WERI-Rb-1 (cell line): ENCODE data around the gene MKS1.

Source experiments
- DNase-seq: peaks from one replicate; pipeline ENCODE4 v3.0.0-alpha.2; 2020
- H3K27ac ChIP-seq: fragments of 250-450 bp; sonication (Bioruptor Pico); 2 replicates; pipeline ENCODE4 v1.5.1; 2020; ENCODE audit warnings: mild to moderate bottlenecking, moderate library complexity
- H3K27me3 ChIP-seq: fragments of 250-450 bp; sonication (Bioruptor Pico); 2 replicates; pipeline ENCODE4 v1.5.1; 2021; ENCODE audit warnings: mild to moderate bottlenecking, low read depth, moderate library complexity; ENCODE audit not compliant: insufficient read depth, severe bottlenecking
- H3K36me3 ChIP-seq: fragments of 250-450 bp; sonication (Bioruptor Pico); 2 replicates; pipeline ENCODE4 v1.5.1; 2020; ENCODE audit warnings: mild to moderate bottlenecking, moderate library complexity
- H3K4me3 ChIP-seq: 2 replicates; pipeline ENCODE4 v1.5.1; 2011; ENCODE audit warnings: low read depth, mild to moderate bottlenecking, control low read depth, low read length
- H3K9me3 ChIP-seq: fragments of 250-450 bp; sonication (Bioruptor Pico); 2 replicates; pipeline ENCODE4 v1.5.1; 2021; ENCODE audit warnings: mild to moderate bottlenecking, moderate library complexity; ENCODE audit not compliant: severe bottlenecking
- TF ChIP-seq, protein P1 (sequence below): IDR thresholded peaks from 2 replicates; pipeline ENCODE4 v1.5.1; 2011; ENCODE audit warnings: low read depth, mild to moderate bottlenecking, control low read depth, inconsistent platforms, low read length

MKS1 gene

DNA sequence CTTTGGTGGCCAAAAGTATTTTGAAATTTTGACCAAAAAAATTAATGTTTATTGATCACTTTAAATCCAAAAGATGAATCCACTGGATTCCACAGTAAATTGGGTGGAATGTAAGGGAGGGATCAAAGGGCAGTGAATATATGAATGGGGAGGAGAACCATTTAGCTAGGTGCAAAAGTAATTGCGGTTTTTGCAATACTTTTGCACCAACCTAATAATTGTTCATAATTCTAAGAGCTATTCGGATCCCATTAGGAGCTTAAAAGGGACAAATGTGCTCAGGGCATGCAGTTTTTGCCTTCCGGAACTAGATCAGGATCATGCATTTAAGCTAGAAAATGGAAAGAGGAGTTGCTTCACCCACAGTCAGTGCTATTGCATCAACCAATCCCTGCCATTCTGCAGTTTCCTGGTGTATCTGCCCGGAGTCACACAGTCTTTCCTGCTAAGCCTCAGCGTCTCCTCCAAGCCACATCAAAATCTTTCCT is 19.1 kb upstream of the MKS1 start, which contains the start of gene LPO:
LPO (plus strand) TSS at position 438 of the 488 bp plus-strand sequence. CDS start 4,396 bp downstream, outside the sequence.
- TF ChIP-seq, protein P1, sequence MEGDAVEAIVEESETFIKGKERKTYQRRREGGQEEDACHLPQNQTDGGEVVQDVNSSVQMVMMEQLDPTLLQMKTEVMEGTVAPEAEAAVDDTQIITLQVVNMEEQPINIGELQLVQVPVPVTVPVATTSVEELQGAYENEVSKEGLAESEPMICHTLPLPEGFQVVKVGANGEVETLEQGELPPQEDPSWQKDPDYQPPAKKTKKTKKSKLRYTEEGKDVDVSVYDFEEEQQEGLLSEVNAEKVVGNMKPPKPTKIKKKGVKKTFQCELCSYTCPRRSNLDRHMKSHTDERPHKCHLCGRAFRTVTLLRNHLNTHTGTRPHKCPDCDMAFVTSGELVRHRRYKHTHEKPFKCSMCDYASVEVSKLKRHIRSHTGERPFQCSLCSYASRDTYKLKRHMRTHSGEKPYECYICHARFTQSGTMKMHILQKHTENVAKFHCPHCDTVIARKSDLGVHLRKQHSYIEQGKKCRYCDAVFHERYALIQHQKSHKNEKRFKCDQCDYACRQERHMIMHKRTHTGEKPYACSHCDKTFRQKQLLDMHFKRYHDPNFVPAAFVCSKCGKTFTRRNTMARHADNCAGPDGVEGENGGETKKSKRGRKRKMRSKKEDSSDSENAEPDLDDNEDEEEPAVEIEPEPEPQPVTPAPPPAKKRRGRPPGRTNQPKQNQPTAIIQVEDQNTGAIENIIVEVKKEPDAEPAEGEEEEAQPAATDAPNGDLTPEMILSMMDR, result no peak

DNA sequence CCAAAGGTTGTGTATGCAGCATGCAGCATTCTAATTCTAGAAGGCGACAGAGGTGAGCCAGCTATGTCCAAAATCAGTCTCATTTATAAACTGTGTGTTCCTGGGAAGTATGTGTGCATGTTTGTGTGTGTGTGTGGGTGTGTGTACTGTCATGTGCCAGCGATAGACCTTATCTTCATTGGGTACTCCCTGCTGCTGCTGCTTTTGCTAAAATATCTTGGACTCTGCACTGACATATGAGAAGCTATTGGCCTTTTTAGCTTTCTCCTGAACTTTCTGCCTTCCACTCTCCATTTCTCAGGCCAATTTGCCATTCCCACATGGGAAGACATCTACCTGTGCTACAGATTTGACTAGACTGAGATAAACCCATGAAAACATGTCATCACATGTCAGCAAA is 17.3 kb upstream of the MKS1 start:
- H3K27me3 ChIP-seq, result no peaks in the 10 kb centered on the region
- no peak for DNase-seq
- no peaks in the 10 kb centered on the region for H3K9me3 ChIP-seq
- no peaks in the 10 kb centered on the region for H3K36me3 ChIP-seq
- TF ChIP-seq, protein P1, result no peak
- no peak overlapping the region for H3K27ac ChIP-seq
- no peak overlapping the region for H3K4me3 ChIP-seq

More for the DNA sequence above, 19.1 kb upstream of the MKS1 start, which contains the start of gene LPO:
- Histone ChIP-seq H3K27me3 (no peaks in the 10 kb centered on the region), H3K36me3 (no peaks in the 10 kb centered on the region), H3K27ac (no peak within 1 kb of the TSS), H3K9me3 (no peaks in the 10 kb centered on the region), H3K4me3 (no peak within 1 kb of the TSS)
- no peak for DNase-seq

DNA sequence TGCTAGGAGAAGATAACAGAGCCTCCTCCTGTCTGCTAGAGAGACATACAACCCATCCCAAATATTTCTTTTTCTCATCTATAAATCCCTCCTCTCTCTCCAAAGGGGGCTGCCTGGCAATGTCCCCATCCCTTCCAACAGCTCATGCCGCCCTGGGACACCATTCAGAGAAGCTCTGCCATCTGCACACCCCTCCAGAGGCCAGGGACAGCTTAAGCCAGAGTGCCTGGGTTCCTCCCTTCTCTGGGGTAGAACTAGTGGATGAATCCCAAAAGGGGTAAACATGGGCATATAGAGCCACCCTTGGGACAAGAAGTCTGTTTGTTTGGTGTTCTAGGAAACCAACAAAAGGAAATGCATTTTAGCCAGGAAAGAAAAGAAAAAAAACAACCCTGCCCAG is 16.8 kb upstream of the MKS1 start:
- TF ChIP-seq, protein P1, result no peak
- Histone ChIP-seq H3K9me3 (no peaks in the 10 kb centered on the region), H3K36me3 (no peaks in the 10 kb centered on the region), H3K27me3 (no peaks in the 10 kb centered on the region), H3K4me3 (no peak overlapping the region), H3K27ac (no peak overlapping the region)
- no peak for DNase-seq

DNA sequence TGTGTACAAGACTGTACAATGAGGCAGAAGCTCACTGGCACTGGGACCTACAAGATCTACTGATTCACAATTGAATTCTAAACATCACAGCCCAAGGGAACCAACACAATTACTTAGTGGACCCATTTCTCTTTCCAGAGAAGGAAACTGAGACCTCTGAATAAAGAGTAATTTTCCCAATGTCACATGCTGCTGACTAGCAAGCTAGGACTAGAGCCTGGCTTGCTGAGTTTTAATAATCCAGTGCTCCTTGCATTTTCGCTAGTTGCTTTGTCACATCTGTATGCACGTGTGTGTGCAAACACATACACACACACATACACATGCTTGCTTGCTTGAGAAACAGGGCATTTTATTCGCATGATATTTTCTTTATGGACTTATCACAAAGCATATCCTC is 15.5 kb upstream of the MKS1 start:
- H3K36me3 ChIP-seq, result no peaks in the 10 kb centered on the region
- no peaks in the 10 kb centered on the region for H3K9me3 ChIP-seq
- no peak overlapping the region for H3K27ac ChIP-seq
- DNase-seq, result no peak
- no peaks in the 10 kb centered on the region for H3K27me3 ChIP-seq
- TF ChIP-seq, protein P1, result no peak
- no peak overlapping the region for H3K4me3 ChIP-seq

DNA sequence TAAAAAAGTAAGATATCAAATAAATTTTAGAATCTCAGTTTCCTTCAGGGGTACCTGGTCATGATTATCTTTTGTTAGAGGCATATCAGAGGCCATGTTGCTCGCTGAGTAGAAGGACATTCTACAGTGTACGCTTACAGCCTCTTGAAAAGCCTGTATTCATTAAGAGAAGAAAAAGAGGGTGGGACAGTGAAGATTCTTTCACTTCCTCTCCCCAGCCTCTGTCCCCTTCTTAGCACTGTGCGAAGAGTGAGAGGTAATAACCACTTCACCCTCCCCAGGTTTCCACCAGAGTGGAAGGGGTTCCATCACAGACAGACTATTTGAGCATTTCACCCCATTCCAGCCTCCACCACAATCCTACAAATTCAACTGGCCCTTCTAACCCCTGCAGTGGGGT is 14.5 kb upstream of the MKS1 start:
- Histone ChIP-seq H3K9me3 (no peaks in the 10 kb centered on the region), H3K27ac (no peak overlapping the region), H3K27me3 (no peaks in the 10 kb centered on the region), H3K4me3 (no peak overlapping the region), H3K36me3 (no peaks in the 10 kb centered on the region)
- TF ChIP-seq, protein P1, result no peak
- no peak for DNase-seq

DNA sequence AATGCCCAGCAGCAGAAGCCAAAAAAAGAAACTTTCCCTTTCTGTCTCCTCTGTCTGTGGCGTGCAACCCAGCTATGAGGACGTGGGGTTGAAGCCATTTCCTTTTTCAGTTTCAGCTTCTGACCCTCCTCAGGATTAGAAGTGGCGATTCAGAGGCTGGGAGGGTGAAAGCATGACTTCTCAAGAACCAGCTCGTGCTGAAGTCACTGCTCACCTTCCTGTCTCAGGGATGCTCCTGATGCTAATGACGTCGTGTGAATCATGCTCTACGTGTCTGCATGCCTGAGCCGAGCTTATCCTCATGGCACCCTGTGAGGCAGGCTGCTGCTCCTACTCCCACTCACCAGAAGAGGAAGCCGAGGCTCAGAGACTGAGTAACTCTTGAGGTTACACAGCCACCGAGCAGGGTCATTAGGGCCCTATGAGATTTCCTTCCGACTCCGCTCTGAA is 13.7 kb upstream of the MKS1 start:
- Histone ChIP-seq H3K4me3 (no peak overlapping the region), H3K27ac (no peak overlapping the region), H3K36me3 (no peaks in the 10 kb centered on the region), H3K9me3 (no peaks in the 10 kb centered on the region), H3K27me3 (no peaks in the 10 kb centered on the region)
- TF ChIP-seq, protein P1, result peak; percentile 33; the same call in 1 of the 2 replicates
- peak; percentile 79 for DNase-seq
